K562 (cell line): ENCODE results near the gene ZBTB22. TPM values are rescaled to one million over a fixed set of nuclear protein-coding genes. Genes with fewer than 3 reads are reported as not detected.
A peak's percentile ranks its signal among the peaks of the same experiment; 100 is the strongest.

ENCODE experiments used
- BRD9 ChIP-seq: fragments of 450-650 bp; IDR thresholded peaks from 2 replicates; pipeline ENCODE4 v1.6.1; 2018; ENCODE audit warnings: low read depth; ENCODE audit not compliant: partially characterized antibody
- CCNT2 ChIP-seq: IDR thresholded peaks from 2 replicates; pipeline ENCODE4 v1.6.1; 2011; ENCODE audit warnings: borderline replicate concordance, low read depth, mild to moderate bottlenecking, moderate library complexity, mixed read lengths, low read length; ENCODE audit not compliant: insufficient read length; ENCODE audit errors: extremely low read depth
- CREB1 ChIP-seq, 2 experiments: sonication (generic) in 1 of 2; formaldehyde crosslinking in 1 of 2; IDR thresholded peaks; 2 replicates each; pipeline versions ENCODE4 v1.6.1 to v1.8.0; 2012 to 2022; ENCODE audit warnings: inconsistent platforms in 1 of 2, mild to moderate bottlenecking in 1 of 2, missing genetic modification reagents in 1 of 2, moderate library complexity in 1 of 2
- GATA2 ChIP-seq: sonication (generic); formaldehyde crosslinking; IDR thresholded peaks from 2 replicates; pipeline ENCODE4 v1.4.0; 2020; ENCODE audit warnings: mild to moderate bottlenecking, missing genetic modification reagents
- HNRNPH1 ChIP-seq: fragments of 200-400 bp; formaldehyde crosslinking; optimal IDR thresholded peaks from 2 replicates; pipeline ENCODE3; 2017; ENCODE audit warnings: low read depth, mild to moderate bottlenecking, low read length, moderate library complexity
- L3MBTL2 ChIP-seq: fragments of 450-650 bp; IDR thresholded peaks from 2 replicates; pipeline ENCODE4 v1.6.1; 2016; ENCODE audit warnings: mild to moderate bottlenecking, moderate library complexity
- POLR2B ChIP-seq: fragments of 450-650 bp; IDR thresholded peaks from 2 replicates; pipeline ENCODE4 v1.6.1; 2018; ENCODE audit warnings: low read depth; ENCODE audit not compliant: partially characterized antibody
- XRCC3 ChIP-seq: fragments of 450-650 bp; IDR thresholded peaks from 2 replicates; pipeline ENCODE4 v1.6.1; 2017; ENCODE audit warnings: mild to moderate bottlenecking, moderate library complexity
- ZKSCAN3 ChIP-seq: fragments of 250-450 bp; sonication (Bioruptor Pico); IDR thresholded peaks from 2 replicates; pipeline ENCODE4 v1.4.0; 2020
- ZNF263 ChIP-seq: sonication (generic); formaldehyde crosslinking; IDR thresholded peaks from 2 replicates; pipeline ENCODE4 v1.8.0; 2022; ENCODE audit warnings: mild to moderate bottlenecking, missing genetic modification reagents, borderline replicate concordance
- ZNF696 ChIP-seq: fragments of 250-450 bp; sonication (Bioruptor Pico); conservative IDR thresholded peaks from 2 replicates; pipeline ENCODE4 v1.4.0; 2020; ENCODE audit warnings: mild to moderate bottlenecking, moderate library complexity
- polyA plus RNA-seq, 8 experiments: library from polyadenylated mRNA; depleted of rRNA in 4 of 8; stranded (reverse) in 5 of 8; unstranded in 3 of 8; fragments of >200 nt; fragmentation: Nextera tagmentation in 2 of 8; fragmentation: Illumina TruSeq in 1 of 8; extraction: Ambion mirVana in 2 of 8; extraction: Trizol in 1 of 8; gene quantifications; 2 replicates each; pipeline versions ENCODE4 v1.2.1 to v1.2.3, GENCODE V29; 2011 to 2014; ENCODE audit warnings: inconsistent platforms in 1 of 8, missing spikeins in 1 of 8
- total RNA-seq, 7 experiments: library from RNA; depleted of rRNA in 6 of 7; stranded (reverse); fragments of >200 nt in 6 of 7; fragmentation: Illumina TruSeq in 2 of 7; extraction: Trizol in 2 of 7; gene quantifications; 2 replicates each; pipeline versions ENCODE4 v1.2.1 to v1.2.3, GENCODE V29; 2011 to 2021; ENCODE audit warnings: low replicate concordance in 1 of 7
- TF ChIP-seq, protein P1 (sequence below): sonication (generic); formaldehyde crosslinking; IDR thresholded peaks from 2 replicates; pipeline ENCODE4 v1.8.1; 2023; ENCODE audit warnings: missing genetic modification reagents, mild to moderate bottlenecking, borderline replicate concordance
- TF ChIP-seq, protein P2 (sequence below), 3 experiments: IDR thresholded peaks in 2 of 3; conservative IDR thresholded peaks in 1 of 3; 2 replicates each; pipeline ENCODE4 v1.5.1; 2011 to 2012; ENCODE audit warnings: low read length in 3 of 3, mild to moderate bottlenecking in 3 of 3, control low read depth in 2 of 3, improper control_type of control experiment in 1 of 3, inconsistent platforms in 1 of 3, low read depth in 1 of 3, mixed read lengths in 1 of 3, moderate library complexity in 1 of 3; ENCODE audit not compliant: insufficient read depth in 2 of 3
- TF ChIP-seq, protein P3 (sequence below), 2 experiments: fragments of 450-650 bp; IDR thresholded peaks; 2 replicates each; pipeline ENCODE4 v1.6.1; 2016
- TF ChIP-seq, protein P4 (sequence below): fragments of 250-450 bp; sonication (Bioruptor Pico); IDR thresholded peaks from 2 replicates; pipeline ENCODE4 v1.5.0; 2022; ENCODE audit warnings: mild to moderate bottlenecking

The ZBTB22 gene
- total and polyA plus RNA-seq, 9 of the 15 experiments (the other 6 are each of a cell fraction or from before 2014, with no cell fraction given) = 0.21 to 11.9 (median 7.1) TPM

DNA sequence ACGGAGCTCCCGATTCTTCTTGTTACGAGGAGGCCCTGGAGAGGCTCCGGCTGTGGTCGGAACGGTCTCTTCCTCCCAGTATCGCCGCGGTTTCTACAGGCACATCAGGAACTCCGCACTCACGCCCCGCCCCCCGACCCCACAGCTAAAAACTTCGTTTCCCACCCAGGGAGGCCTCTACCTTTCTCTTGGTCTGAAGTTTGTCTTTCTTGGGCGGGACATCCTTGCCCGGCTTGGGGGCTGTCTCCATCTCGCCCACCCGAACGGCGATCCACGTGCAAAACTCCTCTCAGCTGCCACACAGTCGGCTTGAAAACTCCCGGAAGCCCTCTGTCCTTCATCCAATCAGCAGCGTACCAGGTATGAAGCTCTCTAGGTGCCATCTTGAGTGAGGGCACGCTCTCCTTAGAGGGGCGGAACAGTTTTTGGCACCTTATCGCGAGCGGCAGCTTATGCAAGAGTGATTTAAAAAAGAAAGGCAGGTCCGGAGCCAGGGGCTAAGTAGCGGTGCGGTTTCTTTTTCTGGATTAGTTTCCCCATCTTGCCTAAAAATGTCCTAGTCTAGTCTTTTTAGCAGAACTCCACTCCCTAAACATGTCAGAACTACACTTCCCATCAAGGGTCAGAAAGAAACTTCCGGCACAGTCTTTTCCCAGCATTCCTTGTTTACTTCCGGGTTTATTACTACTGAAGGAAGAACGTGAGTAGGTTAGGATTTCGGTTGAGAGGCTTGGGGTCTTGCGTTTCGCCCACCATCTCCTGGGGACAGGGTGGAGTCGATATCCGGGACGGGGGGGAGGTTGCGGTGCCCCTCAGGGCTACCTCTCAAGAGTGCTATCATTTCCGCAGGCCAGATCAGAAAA lies 28.4 kb downstream of the ZBTB22 start, which contains the start of the genes PFDN6 and WDR46 (continued):
- TF ChIP-seq, protein P1, sequence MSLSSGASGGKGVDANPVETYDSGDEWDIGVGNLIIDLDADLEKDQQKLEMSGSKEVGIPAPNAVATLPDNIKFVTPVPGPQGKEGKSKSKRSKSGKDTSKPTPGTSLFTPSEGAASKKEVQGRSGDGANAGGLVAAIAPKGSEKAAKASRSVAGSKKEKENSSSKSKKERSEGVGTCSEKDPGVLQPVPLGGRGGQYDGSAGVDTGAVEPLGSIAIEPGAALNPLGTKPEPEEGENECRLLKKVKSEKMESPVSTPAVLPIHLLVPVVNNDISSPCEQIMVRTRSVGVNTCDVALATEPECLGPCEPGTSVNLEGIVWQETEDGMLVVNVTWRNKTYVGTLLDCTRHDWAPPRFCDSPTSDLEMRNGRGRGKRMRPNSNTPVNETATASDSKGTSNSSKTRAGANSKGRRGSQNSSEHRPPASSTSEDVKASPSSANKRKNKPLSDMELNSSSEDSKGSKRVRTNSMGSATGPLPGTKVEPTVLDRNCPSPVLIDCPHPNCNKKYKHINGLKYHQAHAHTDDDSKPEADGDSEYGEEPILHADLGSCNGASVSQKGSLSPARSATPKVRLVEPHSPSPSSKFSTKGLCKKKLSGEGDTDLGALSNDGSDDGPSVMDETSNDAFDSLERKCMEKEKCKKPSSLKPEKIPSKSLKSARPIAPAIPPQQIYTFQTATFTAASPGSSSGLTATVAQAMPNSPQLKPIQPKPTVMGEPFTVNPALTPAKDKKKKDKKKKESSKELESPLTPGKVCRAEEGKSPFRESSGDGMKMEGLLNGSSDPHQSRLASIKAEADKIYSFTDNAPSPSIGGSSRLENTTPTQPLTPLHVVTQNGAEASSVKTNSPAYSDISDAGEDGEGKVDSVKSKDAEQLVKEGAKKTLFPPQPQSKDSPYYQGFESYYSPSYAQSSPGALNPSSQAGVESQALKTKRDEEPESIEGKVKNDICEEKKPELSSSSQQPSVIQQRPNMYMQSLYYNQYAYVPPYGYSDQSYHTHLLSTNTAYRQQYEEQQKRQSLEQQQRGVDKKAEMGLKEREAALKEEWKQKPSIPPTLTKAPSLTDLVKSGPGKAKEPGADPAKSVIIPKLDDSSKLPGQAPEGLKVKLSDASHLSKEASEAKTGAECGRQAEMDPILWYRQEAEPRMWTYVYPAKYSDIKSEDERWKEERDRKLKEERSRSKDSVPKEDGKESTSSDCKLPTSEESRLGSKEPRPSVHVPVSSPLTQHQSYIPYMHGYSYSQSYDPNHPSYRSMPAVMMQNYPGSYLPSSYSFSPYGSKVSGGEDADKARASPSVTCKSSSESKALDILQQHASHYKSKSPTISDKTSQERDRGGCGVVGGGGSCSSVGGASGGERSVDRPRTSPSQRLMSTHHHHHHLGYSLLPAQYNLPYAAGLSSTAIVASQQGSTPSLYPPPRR (CRISPR knock-in tag) = no peak
- TF ChIP-seq XRCC3 = no peak
- no peak for TF ChIP-seq BRD9
- TF ChIP-seq ZNF263 (CRISPR knock-in tag) = no peak
- TF ChIP-seq, protein P2, sequence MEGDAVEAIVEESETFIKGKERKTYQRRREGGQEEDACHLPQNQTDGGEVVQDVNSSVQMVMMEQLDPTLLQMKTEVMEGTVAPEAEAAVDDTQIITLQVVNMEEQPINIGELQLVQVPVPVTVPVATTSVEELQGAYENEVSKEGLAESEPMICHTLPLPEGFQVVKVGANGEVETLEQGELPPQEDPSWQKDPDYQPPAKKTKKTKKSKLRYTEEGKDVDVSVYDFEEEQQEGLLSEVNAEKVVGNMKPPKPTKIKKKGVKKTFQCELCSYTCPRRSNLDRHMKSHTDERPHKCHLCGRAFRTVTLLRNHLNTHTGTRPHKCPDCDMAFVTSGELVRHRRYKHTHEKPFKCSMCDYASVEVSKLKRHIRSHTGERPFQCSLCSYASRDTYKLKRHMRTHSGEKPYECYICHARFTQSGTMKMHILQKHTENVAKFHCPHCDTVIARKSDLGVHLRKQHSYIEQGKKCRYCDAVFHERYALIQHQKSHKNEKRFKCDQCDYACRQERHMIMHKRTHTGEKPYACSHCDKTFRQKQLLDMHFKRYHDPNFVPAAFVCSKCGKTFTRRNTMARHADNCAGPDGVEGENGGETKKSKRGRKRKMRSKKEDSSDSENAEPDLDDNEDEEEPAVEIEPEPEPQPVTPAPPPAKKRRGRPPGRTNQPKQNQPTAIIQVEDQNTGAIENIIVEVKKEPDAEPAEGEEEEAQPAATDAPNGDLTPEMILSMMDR (IDR thresholded peaks at IDR 0.05 in 2 of 3, conservative IDR thresholded peaks at IDR 0.05 in 1 of 3; ENCODE audit: insufficient read depth in 2 of 3, low read depth in 1 of 3, low read length in 3 of 3) = no peak
- TF ChIP-seq, protein P3, sequence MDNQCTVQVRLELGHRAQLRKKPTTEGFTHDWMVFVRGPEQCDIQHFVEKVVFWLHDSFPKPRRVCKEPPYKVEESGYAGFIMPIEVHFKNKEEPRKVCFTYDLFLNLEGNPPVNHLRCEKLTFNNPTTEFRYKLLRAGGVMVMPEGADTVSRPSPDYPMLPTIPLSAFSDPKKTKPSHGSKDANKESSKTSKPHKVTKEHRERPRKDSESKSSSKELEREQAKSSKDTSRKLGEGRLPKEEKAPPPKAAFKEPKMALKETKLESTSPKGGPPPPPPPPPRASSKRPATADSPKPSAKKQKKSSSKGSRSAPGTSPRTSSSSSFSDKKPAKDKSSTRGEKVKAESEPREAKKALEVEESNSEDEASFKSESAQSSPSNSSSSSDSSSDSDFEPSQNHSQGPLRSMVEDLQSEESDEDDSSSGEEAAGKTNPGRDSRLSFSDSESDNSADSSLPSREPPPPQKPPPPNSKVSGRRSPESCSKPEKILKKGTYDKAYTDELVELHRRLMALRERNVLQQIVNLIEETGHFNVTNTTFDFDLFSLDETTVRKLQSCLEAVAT (IDR thresholded peaks at IDR 0.05) = no peak
- TF ChIP-seq, protein P4, sequence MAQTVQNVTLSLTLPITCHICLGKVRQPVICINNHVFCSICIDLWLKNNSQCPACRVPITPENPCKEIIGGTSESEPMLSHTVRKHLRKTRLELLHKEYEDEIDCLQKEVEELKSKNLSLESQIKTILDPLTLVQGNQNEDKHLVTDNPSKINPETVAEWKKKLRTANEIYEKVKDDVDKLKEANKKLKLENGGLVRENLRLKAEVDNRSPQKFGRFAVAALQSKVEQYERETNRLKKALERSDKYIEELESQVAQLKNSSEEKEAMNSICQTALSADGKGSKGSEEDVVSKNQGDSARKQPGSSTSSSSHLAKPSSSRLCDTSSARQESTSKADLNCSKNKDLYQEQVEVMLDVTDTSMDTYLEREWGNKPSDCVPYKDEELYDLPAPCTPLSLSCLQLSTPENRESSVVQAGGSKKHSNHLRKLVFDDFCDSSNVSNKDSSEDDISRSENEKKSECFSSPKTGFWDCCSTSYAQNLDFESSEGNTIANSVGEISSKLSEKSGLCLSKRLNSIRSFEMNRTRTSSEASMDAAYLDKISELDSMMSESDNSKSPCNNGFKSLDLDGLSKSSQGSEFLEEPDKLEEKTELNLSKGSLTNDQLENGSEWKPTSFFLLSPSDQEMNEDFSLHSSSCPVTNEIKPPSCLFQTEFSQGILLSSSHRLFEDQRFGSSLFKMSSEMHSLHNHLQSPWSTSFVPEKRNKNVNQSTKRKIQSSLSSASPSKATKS = no peak
- no peak for TF ChIP-seq ZKSCAN3 (CRISPR knock-in tag)
- TF ChIP-seq CREB1 (IDR thresholded peaks at IDR 0.05) = 0 out of 2 replicates have a peak, but pooled peaks have one; percentile 6
- no peak; the same call in 1 of the 2 replicates for TF ChIP-seq CREB1 (CRISPR knock-in tag; IDR thresholded peaks at IDR 0.05)
- peak; percentile 78 for TF ChIP-seq POLR2B
- TF ChIP-seq ZNF696 (CRISPR knock-in tag) = no peak
- TF ChIP-seq HNRNPH1 = no peak
- no peak for TF ChIP-seq CCNT2
- peak; percentile 52; the same call in 1 of the 2 replicates for TF ChIP-seq L3MBTL2
- peak; percentile 24; the same call in 1 of the 2 replicates for TF ChIP-seq GATA2 (CRISPR knock-in tag)
